Fibroblast of lung (primary cell): ENCODE measurements around the gene CD83. TPM values are rescaled to one million over a fixed set of nuclear protein-coding genes. Genes with fewer than 3 reads are reported as not detected.

Experiments
- DNase-seq, 2 donors: peaks; one replicate each; pipeline versions ENCODE4 v3.0.0 to v3.0.0-alpha.2; 2010; ENCODE audit warnings: low read depth in 2 of 2
- H2AFZ ChIP-seq: 2 replicates; pipeline ENCODE4 v1.5.1; 2012; ENCODE audit warnings: low read length, control low read depth, inconsistent platforms
- H3K27ac ChIP-seq: 2 replicates; pipeline ENCODE4 v1.5.1; 2011; ENCODE audit warnings: low read length, control low read depth; ENCODE audit not compliant: insufficient read depth
- H3K27me3 ChIP-seq: 2 replicates; pipeline ENCODE4 v1.5.1; 2011; ENCODE audit warnings: mild to moderate bottlenecking, low read length; ENCODE audit not compliant: control insufficient read depth, insufficient read depth
- H3K36me3 ChIP-seq: 2 replicates; pipeline ENCODE4 v1.5.1; 2011; ENCODE audit warnings: low read length; ENCODE audit not compliant: control insufficient read depth, insufficient read depth
- H3K4me1 ChIP-seq: 2 replicates; pipeline ENCODE4 v1.5.1; 2011; ENCODE audit warnings: low read length; ENCODE audit not compliant: control insufficient read depth, insufficient read depth; ENCODE audit errors: extremely low read depth
- H3K4me2 ChIP-seq: 2 replicates; pipeline ENCODE4 v1.5.1; 2011; ENCODE audit warnings: low read length, control low read depth; ENCODE audit not compliant: insufficient read depth; ENCODE audit errors: extremely low read depth
- H3K4me3 ChIP-seq, 4 experiments: fragments of 200-600 bp in 1 of 4; sonication (generic) in 1 of 4; replicated peaks in 1 of 4; 2 replicates each; pipeline ENCODE4 v1.5.1; 2011 to 2016; ENCODE audit warnings: low read length in 4 of 4, low read depth in 3 of 4, mild to moderate bottlenecking in 3 of 4, control low read depth in 2 of 4, inconsistent platforms in 1 of 4, mixed read lengths in 1 of 4; ENCODE audit not compliant: insufficient read depth in 1 of 4; ENCODE audit errors: control extremely low read depth in 1 of 4
- H3K79me2 ChIP-seq: 2 replicates; pipeline ENCODE4 v1.5.1; 2012; ENCODE audit warnings: mild to moderate bottlenecking, low read length, inconsistent platforms; ENCODE audit not compliant: control insufficient read depth, insufficient read depth
- H3K9ac ChIP-seq: 2 replicates; pipeline ENCODE4 v1.5.1; 2011; ENCODE audit warnings: mild to moderate bottlenecking, low read length, control low read depth; ENCODE audit not compliant: insufficient read depth
- H3K9me3 ChIP-seq: 2 replicates; pipeline ENCODE4 v1.5.1; 2012; ENCODE audit warnings: low read depth, low read length; ENCODE audit not compliant: control insufficient read depth, insufficient read depth
- H4K20me1 ChIP-seq: 2 replicates; pipeline ENCODE4 v1.5.1; 2011; ENCODE audit warnings: low read length; ENCODE audit not compliant: control insufficient read depth, insufficient read depth; ENCODE audit errors: extremely low read depth
- EZH2 ChIP-seq: IDR thresholded peaks from 2 replicates; pipeline ENCODE4 v1.5.1; 2012; ENCODE audit warnings: low read length, control low read depth, mild to moderate bottlenecking; ENCODE audit errors: missing control alignments
- polyA plus RNA-seq, 2 donors: library from polyadenylated mRNA; depleted of rRNA in 1 of 2; stranded (reverse) in 1 of 2; unstranded in 1 of 2; fragments of >200 nt; gene quantifications; 2 replicates each; pipeline ENCODE4 v1.2.1, GENCODE V29; 2011 to 2012; ENCODE audit warnings: missing spikeins in 1 of 2
- total RNA-seq: library from RNA; depleted of rRNA; stranded (reverse); fragments of >200 nt; gene quantifications from 2 replicates; pipeline ENCODE4 v1.2.1, GENCODE V29; 2014
- TF ChIP-seq, protein P1 (sequence below), 2 donors: IDR thresholded peaks in 1 of 2; conservative IDR thresholded peaks in 1 of 2; 1 replicate in 1 of 2; 2 replicates in 1 of 2; pipeline ENCODE4 v1.5.1; 2011 to 2012; ENCODE audit warnings: low read length in 2 of 2, control low read depth in 1 of 2, inconsistent platforms in 1 of 2, low read depth in 1 of 2, mild to moderate bottlenecking in 1 of 2

CD83 gene
- total and polyA plus RNA-seq, 2 donors (not counting 1 experiment from before 2014, with no cell fraction given), result 2.1 to 5.0 TPM

DNA sequence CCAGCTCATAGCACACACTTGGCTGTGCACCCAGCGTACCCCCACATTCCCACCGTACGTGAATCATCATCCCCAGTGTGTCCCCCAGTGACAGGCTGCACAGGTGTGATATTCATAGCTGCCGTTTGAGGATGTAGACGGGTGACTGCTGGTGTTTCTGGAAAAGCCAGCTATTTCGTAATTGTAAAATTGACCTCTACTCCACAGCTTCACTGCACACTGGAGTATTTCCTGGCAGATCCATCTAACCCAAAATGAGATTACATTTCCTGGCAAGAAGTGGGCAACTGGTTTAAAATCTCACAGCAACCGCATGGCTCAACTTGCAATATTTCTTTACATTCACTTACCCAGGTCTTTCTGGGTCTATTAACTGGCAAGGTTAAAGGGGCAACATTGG, 30.3 kb downstream of the CD83 start:
- no peak for TF ChIP-seq EZH2
- TF ChIP-seq, protein P1, sequence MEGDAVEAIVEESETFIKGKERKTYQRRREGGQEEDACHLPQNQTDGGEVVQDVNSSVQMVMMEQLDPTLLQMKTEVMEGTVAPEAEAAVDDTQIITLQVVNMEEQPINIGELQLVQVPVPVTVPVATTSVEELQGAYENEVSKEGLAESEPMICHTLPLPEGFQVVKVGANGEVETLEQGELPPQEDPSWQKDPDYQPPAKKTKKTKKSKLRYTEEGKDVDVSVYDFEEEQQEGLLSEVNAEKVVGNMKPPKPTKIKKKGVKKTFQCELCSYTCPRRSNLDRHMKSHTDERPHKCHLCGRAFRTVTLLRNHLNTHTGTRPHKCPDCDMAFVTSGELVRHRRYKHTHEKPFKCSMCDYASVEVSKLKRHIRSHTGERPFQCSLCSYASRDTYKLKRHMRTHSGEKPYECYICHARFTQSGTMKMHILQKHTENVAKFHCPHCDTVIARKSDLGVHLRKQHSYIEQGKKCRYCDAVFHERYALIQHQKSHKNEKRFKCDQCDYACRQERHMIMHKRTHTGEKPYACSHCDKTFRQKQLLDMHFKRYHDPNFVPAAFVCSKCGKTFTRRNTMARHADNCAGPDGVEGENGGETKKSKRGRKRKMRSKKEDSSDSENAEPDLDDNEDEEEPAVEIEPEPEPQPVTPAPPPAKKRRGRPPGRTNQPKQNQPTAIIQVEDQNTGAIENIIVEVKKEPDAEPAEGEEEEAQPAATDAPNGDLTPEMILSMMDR (conservative IDR thresholded peaks at IDR 0.05 in 1 of 2, IDR thresholded peaks at IDR 0.05 in 1 of 2; ENCODE audit: low read depth in 1 of 2, low read length in 2 of 2), result no peak
- Histone ChIP-seq H3K79me2 (no peaks in the 10 kb centered on the region), H3K27ac (no peak overlapping the region), H3K4me3 (no peak overlapping the region), H2AFZ (no peak overlapping the region), H3K9ac (no peak overlapping the region), H3K9me3 (no peaks in the 10 kb centered on the region), H4K20me1 (no peaks in the 10 kb centered on the region), H3K27me3 (peaks cover 4% of the 10 kb centered on the region), H3K4me2 (no peak overlapping the region), H3K4me1 (no peaks in the 10 kb centered on the region), H3K36me3 (no peaks in the 10 kb centered on the region)
- peak in 1 of 2 donors; percentile 20 for DNase-seq

DNA sequence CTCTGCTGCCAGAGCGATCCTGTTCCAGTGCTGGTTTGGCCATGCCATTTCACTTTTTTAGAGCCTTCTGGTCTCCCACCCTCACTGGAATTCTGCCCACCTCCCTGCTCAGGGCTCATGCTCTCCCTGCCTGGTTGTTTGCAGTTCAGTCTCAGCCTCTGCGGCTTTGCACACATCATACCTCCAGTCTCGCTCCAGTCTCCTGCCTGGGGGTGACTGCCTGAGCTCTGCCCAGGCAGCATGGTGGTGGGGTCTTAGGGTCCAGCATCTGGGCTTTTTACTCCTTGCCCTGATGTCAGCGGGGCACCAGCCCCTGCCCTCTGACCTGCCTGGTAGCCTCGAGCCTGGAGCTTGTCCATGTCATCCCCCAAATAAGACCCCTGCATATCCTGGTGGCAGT, 30.9 kb downstream of the CD83 start:
- Histone ChIP-seq H3K4me1 (no peaks in the 10 kb centered on the region), H3K27ac (no peak overlapping the region), H4K20me1 (no peaks in the 10 kb centered on the region), H3K79me2 (no peaks in the 10 kb centered on the region), H3K36me3 (no peaks in the 10 kb centered on the region), H3K4me2 (no peak overlapping the region), H2AFZ (no peak overlapping the region), H3K27me3 (peaks cover 4% of the 10 kb centered on the region), H3K9ac (no peak overlapping the region), H3K4me3 (no peak overlapping the region), H3K9me3 (no peaks in the 10 kb centered on the region)
- TF ChIP-seq, protein P1 (conservative IDR thresholded peaks at IDR 0.05 in 1 of 2, IDR thresholded peaks at IDR 0.05 in 1 of 2; ENCODE audit: low read depth in 1 of 2, low read length in 2 of 2), result no peak
- TF ChIP-seq EZH2, result no peak
- no peak for DNase-seq

DNA sequence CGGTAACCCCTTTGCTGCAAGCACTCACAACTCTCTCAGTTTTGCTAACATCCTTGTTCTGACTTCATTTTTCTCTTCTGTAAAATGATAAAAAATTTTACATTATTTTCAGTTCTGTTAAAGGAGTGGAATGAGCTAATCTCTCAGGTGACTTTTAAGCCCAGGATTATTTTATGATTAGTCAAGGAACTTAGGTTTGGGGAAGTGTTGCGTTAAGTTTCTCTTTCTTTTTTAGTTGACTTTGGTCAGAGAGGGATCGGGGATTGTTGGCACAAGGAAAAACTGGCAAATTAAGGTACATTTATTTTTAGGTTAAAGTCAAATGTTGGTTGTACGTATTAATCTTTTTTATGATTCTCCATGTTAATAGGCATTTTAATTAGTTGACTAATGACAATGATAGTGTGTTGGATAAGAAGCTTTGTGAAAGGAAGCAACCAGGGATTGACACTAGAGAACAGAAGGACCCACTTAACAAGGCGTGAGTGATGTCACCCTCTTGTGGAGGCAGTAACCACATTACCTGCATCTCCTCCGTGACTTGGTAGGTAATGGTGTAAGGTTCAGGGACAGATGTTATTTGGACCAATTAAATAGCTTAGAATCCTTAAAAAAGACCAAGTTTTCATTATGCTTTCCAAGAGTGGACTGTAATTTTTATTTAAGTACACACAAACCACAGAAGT, 31.6 kb downstream of the CD83 start:
- no peak for DNase-seq
- no peak for TF ChIP-seq EZH2
- TF ChIP-seq, protein P1 (conservative IDR thresholded peaks at IDR 0.05 in 1 of 2, IDR thresholded peaks at IDR 0.05 in 1 of 2; ENCODE audit: low read depth in 1 of 2, low read length in 2 of 2), result no peak
- H3K4me3 ChIP-seq, result no peak overlapping the region

More for the DNA sequence above, 31.6 kb downstream of the CD83 start:
- no peak overlapping the region for H3K4me2 ChIP-seq
- no peaks in the 10 kb centered on the region for H3K9me3 ChIP-seq
- H2AFZ ChIP-seq, result no peak overlapping the region
- H3K4me1 ChIP-seq, result no peaks in the 10 kb centered on the region
- H3K27ac ChIP-seq, result no peak overlapping the region
- H3K27me3 ChIP-seq, result peaks cover 4% of the 10 kb centered on the region
- no peak overlapping the region for H3K9ac ChIP-seq
- no peaks in the 10 kb centered on the region for H3K79me2 ChIP-seq
- no peaks in the 10 kb centered on the region for H4K20me1 ChIP-seq
- no peaks in the 10 kb centered on the region for H3K36me3 ChIP-seq
